Measurements from ENCODE around the gene PLCG2. TPM values are rescaled to one million over a fixed set of nuclear protein-coding genes. Genes with fewer than 3 reads are reported as not detected.

The PLCG2 gene
- polyA plus RNA-seq, 1 experiment, result 0.22 TPM

GRCh38 chr16:81926036-81926435 lies 146.9 kb downstream of the PLCG2 start:
- no peak for DNase-seq (ENCODE audit: low read depth)
- Histone ChIP-seq H3K4me3 (ENCODE audit: low read depth, low read length) (no peak overlapping the region), H3K27me3 (ENCODE audit: control insufficient read depth, insufficient read depth, low read length) (no peaks in the 10 kb centered on the region), H3K36me3 (ENCODE audit: control insufficient read depth, insufficient read depth, low read length) (no peaks in the 10 kb centered on the region)
- no peak for TF ChIP-seq CTCF (IDR thresholded peaks at IDR 0.05; ENCODE audit: insufficient read depth, low read depth, low read length)
- ChIA-PET CTCF (no interaction called here), POLR2A (no interaction called here)

- CTCF ChIA-PET, result interaction anchor here (1.3 kb wide), 1 partner anchor 9 kb away, joined by 3 read pairs; no protein-coding TSS in a partner anchor
- H3K36me3 ChIP-seq (ENCODE audit: control insufficient read depth, insufficient read depth, low read length), result no peaks in the 10 kb centered on the region
Measured at GRCh38 chr16:81927561-81928185, 148.6 kb downstream of the PLCG2 start.

GRCh38 chr16:81928271-81928918 lies 149.3 kb downstream of the PLCG2 start:
- DNase-seq (ENCODE audit: low read depth), result no peak
- CTCF ChIA-PET, result interaction anchor here (1.3 kb wide), 1 partner anchor 10 kb away, joined by 3 read pairs; no protein-coding TSS in a partner anchor
- POLR2A ChIA-PET, result no interaction called here

More at GRCh38 chr16:81927561-81928185, 148.6 kb downstream of the PLCG2 start:
- Histone ChIP-seq H3K4me3 (ENCODE audit: low read depth, low read length) (no peak overlapping the region), H3K27me3 (ENCODE audit: control insufficient read depth, insufficient read depth, low read length) (no peaks in the 10 kb centered on the region)
- TF ChIP-seq CTCF (IDR thresholded peaks at IDR 0.05; ENCODE audit: insufficient read depth, low read depth, low read length), result no peak
- POLR2A ChIA-PET, result no interaction called here
- DNase-seq (ENCODE audit: low read depth), result no peak

GRCh38 chr16:81928975-81929374 lies 149.9 kb downstream of the PLCG2 start:
- ChIA-PET POLR2A (no interaction called here), CTCF (interaction anchor here (0.7 kb wide), 1 partner anchor 21 kb away, joined by 3 read pairs; no protein-coding TSS in a partner anchor)
- Histone ChIP-seq H3K36me3 (ENCODE audit: control insufficient read depth, insufficient read depth, low read length) (no peaks in the 10 kb centered on the region), H3K27me3 (ENCODE audit: control insufficient read depth, insufficient read depth, low read length) (no peaks in the 10 kb centered on the region), H3K4me3 (ENCODE audit: low read depth, low read length) (no peak overlapping the region)
- TF ChIP-seq CTCF (IDR thresholded peaks at IDR 0.05; ENCODE audit: insufficient read depth, low read depth, low read length), result no peak
- no peak for DNase-seq (ENCODE audit: low read depth)

More at GRCh38 chr16:81928271-81928918, 149.3 kb downstream of the PLCG2 start:
- Histone ChIP-seq H3K27me3 (ENCODE audit: control insufficient read depth, insufficient read depth, low read length) (no peaks in the 10 kb centered on the region), H3K36me3 (ENCODE audit: control insufficient read depth, insufficient read depth, low read length) (no peaks in the 10 kb centered on the region), H3K4me3 (ENCODE audit: low read depth, low read length) (no peak overlapping the region)
- TF ChIP-seq CTCF (IDR thresholded peaks at IDR 0.05; ENCODE audit: insufficient read depth, low read depth, low read length), result no peak

GRCh38 chr16:81929841-81930240 lies 150.8 kb downstream of the PLCG2 start:
- POLR2A ChIA-PET, result no interaction called here
- TF ChIP-seq CTCF (IDR thresholded peaks at IDR 0.05; ENCODE audit: insufficient read depth, low read depth, low read length), result no peak
- Histone ChIP-seq H3K4me3 (ENCODE audit: low read depth, low read length) (no peak overlapping the region), H3K36me3 (ENCODE audit: control insufficient read depth, insufficient read depth, low read length) (no peaks in the 10 kb centered on the region), H3K27me3 (ENCODE audit: control insufficient read depth, insufficient read depth, low read length) (no peaks in the 10 kb centered on the region)
- no peak for DNase-seq (ENCODE audit: low read depth)
- CTCF ChIA-PET, result interaction anchor here (1.4 kb wide), 1 partner anchor 11 kb away, joined by 5 read pairs; no protein-coding TSS in a partner anchor
